Lung (tissue), 12 donors: ENCODE data around the gene GLIS1. TPM values are rescaled to one million over a fixed set of nuclear protein-coding genes. Genes with fewer than 3 reads are reported as not detected.

ENCODE experiments used
- ATAC-seq: fragments of 200-7000 bp; cut with Tn5 transposase; one replicate; pipeline ENCODE4 v1.9.1; 2020; ENCODE audit warnings: moderate number of reproducible peaks; ENCODE audit not compliant: insufficient read depth, low FRiP score
- DNase-seq, 3 donors: peaks; one replicate each; pipeline ENCODE4 v3.0.0-alpha.2; 2013 to 2017
- H3K27ac ChIP-seq, 2 donors: one replicate each; pipeline ENCODE4 v1.5.1; 2013; ENCODE audit warnings: mild to moderate bottlenecking in 2 of 2, moderate library complexity in 2 of 2, control low read depth in 1 of 2, inconsistent platforms in 1 of 2, low read depth in 1 of 2, low read length in 1 of 2
- H3K27me3 ChIP-seq, 3 donors: one replicate each; pipeline ENCODE4 v1.5.1; 2013; ENCODE audit warnings: low read length in 2 of 3; ENCODE audit not compliant: control insufficient read depth in 3 of 3, insufficient read depth in 3 of 3
- H3K36me3 ChIP-seq, 4 donors: one replicate each; pipeline ENCODE4 v1.5.1; 2013; ENCODE audit warnings: low read length in 4 of 4, mild to moderate bottlenecking in 1 of 4, moderate library complexity in 1 of 4; ENCODE audit not compliant: control insufficient read depth in 4 of 4, insufficient read depth in 4 of 4
- H3K4me1 ChIP-seq, 5 donors: one replicate each; pipeline ENCODE4 v1.5.1; 2013; ENCODE audit warnings: low read length in 5 of 5, mild to moderate bottlenecking in 2 of 5, moderate library complexity in 1 of 5; ENCODE audit not compliant: control insufficient read depth in 5 of 5, insufficient read depth in 5 of 5
- H3K4me3 ChIP-seq: one replicate; pipeline ENCODE4 v1.5.1; 2013; ENCODE audit warnings: mild to moderate bottlenecking, control low read depth, moderate library complexity
- H3K9ac ChIP-seq, 2 donors: one replicate each; pipeline ENCODE4 v1.5.1; 2013; ENCODE audit warnings: low read length in 2 of 2, control low read depth in 1 of 2; ENCODE audit not compliant: insufficient read depth in 1 of 2
- H3K9me3 ChIP-seq, 4 donors: one replicate each; pipeline ENCODE4 v1.5.1; 2013; ENCODE audit warnings: low read length in 3 of 4, mild to moderate bottlenecking in 1 of 4, moderate library complexity in 1 of 4; ENCODE audit not compliant: control insufficient read depth in 4 of 4, insufficient read depth in 3 of 4
- WGBS, 2 donors: extraction: QIAGEN DNeasy Blood & Tissue Kit; methylation state at CpG; one replicate each; pipeline ENCODE4 v1.1.7; 2013; 5-methylcytosine and 5-hydroxymethylcytosine counted together
- polyA plus RNA-seq, 2 donors: library from polyadenylated mRNA; stranded (reverse); fragments of 200-250 nt; gene quantifications; one replicate each; pipeline ENCODE4 v1.2.1, GENCODE V29; 2013
- total RNA-seq, 2 donors: library from RNA; depleted of rRNA in 1 of 2; stranded (reverse); fragments of >200 nt in 1 of 2; gene quantifications; one replicate each; pipeline ENCODE4 v1.2.1, GENCODE V29; 2014 to 2021
- TF ChIP-seq, protein P1 (sequence below): IDR thresholded peaks from 2 replicates; pipeline ENCODE4 v1.5.1; 2012; ENCODE audit warnings: mild to moderate bottlenecking; ENCODE audit errors: control extremely low read depth, extremely low read depth
- donor health status: control.
- donor health status: control.
- donor health status: Bipolar disorder and iron deficiency.
- donor health status: healthy.
- donor health status: DM: yes; HTN: yes; CAD: no.

The GLIS1 gene
- total and polyA plus RNA-seq, 4 donors, result 0.05 to 0.18 (median 0.17) TPM; not detected in 1

DNA sequence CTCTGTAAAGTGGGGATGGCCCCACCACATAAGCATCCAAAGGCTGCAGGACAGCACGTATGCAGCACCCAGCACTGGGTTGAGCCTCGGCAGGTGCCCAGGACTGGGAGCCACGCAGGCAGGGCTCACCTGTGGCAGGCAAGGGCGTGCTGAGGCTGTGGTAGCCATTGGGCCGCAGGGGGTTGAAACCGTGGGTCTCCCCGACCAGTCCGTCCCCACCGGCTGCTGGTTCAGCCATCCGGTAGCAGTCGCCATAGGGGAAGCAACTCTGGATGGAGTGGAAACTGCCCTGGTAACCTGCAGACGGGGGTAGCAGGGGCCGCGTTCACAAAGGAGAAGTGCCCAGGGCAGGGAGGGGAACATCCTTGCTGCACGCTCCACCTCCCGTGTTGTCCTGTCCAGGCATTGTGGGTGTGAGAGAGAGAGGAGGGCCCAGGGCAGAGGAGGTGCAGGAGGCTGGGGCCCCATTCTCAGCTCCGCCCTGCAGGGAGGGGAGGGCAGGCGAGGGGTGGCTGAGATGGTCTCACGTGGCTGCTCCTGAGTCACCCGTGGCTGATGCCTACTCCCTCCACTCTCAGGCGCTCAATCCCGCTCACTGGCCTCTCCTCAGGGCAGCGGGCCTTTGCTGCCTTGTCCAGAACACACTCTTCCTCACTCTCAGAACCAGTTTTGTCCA, 229.8 kb downstream of the GLIS1 start:
- DNase-seq (no peak), ATAC-seq (no peak)
- H3K36me3 ChIP-seq, result no peaks in the 10 kb centered on the region
- peaks cover 0 to 18% (median 2%) of the 10 kb centered on the region in 5 donors for H3K4me1 ChIP-seq
- no peak overlapping the region for H3K9ac ChIP-seq
- no peaks in the 10 kb centered on the region for H3K27me3 ChIP-seq
- no peak overlapping the region for H3K27ac ChIP-seq
- TF ChIP-seq, protein P1, sequence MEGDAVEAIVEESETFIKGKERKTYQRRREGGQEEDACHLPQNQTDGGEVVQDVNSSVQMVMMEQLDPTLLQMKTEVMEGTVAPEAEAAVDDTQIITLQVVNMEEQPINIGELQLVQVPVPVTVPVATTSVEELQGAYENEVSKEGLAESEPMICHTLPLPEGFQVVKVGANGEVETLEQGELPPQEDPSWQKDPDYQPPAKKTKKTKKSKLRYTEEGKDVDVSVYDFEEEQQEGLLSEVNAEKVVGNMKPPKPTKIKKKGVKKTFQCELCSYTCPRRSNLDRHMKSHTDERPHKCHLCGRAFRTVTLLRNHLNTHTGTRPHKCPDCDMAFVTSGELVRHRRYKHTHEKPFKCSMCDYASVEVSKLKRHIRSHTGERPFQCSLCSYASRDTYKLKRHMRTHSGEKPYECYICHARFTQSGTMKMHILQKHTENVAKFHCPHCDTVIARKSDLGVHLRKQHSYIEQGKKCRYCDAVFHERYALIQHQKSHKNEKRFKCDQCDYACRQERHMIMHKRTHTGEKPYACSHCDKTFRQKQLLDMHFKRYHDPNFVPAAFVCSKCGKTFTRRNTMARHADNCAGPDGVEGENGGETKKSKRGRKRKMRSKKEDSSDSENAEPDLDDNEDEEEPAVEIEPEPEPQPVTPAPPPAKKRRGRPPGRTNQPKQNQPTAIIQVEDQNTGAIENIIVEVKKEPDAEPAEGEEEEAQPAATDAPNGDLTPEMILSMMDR, result no peak
- peaks cover 0 to 2% (median 0%) of the 10 kb centered on the region in 4 donors for H3K9me3 ChIP-seq
- H3K4me3 ChIP-seq, result no peak overlapping the region
- WGBS, 2 donors, result 37 to 49% methylated on average over 23 of the region's 23 CpGs

DNA sequence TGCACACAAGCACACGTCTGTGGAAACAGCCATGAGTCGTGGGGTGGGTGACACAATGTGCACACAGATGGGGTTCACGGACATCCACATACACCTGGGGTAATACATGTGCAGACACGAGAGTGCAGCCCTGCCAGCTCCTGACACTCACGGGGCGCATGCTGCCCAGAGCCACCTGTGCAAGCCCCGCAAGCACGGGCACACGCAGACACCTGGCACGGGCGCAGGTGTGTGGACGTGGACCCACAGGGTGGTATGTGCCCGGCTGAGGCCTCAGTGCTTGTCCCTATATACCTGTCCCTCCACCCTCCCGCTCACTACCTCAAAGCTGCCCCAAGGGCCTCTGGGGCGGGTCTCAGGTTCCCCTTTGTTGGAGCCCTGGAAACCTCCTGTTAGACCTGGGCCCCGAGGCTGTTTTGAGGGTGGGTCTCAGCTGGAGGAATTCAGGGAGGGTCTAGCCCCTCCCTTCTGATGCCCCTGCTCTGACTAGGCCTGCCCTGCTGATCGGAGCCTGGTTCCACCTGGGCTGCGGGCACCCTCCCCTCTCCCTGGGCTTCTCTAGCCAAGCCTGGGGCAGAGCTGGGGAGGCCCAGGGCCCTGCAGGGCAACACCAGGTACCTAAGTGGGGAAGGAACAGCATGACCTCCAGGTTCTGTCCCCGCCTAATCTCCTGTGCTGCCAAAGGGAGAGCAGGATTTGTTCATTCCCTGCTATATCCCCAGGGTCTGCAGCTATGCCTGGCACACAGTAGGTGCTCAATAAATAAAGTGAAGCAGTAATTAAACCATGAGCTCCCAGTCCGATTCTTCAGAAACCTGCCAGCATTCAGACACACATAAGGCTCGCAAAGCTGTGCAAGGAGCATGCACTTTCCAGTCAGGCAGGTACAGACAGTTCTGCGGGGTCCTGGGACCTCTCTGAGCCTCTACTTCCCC, 230.6 kb downstream of the GLIS1 start:
- Histone ChIP-seq H3K9ac (no peak overlapping the region), H3K27ac (no peak overlapping the region), H3K9me3 (peaks cover 0 to 2% (median 0%) of the 10 kb centered on the region in 4 donors), H3K27me3 (no peaks in the 10 kb centered on the region), H3K4me3 (no peak overlapping the region), H3K4me1 (peaks cover 0 to 18% (median 2%) of the 10 kb centered on the region in 5 donors), H3K36me3 (no peaks in the 10 kb centered on the region)
- 90 to 92% methylated on average over 22 of the region's 22 CpGs for WGBS, 2 donors
- DNase-seq (no peak), ATAC-seq (no peak)
- TF ChIP-seq, protein P1, result no peak

DNA sequence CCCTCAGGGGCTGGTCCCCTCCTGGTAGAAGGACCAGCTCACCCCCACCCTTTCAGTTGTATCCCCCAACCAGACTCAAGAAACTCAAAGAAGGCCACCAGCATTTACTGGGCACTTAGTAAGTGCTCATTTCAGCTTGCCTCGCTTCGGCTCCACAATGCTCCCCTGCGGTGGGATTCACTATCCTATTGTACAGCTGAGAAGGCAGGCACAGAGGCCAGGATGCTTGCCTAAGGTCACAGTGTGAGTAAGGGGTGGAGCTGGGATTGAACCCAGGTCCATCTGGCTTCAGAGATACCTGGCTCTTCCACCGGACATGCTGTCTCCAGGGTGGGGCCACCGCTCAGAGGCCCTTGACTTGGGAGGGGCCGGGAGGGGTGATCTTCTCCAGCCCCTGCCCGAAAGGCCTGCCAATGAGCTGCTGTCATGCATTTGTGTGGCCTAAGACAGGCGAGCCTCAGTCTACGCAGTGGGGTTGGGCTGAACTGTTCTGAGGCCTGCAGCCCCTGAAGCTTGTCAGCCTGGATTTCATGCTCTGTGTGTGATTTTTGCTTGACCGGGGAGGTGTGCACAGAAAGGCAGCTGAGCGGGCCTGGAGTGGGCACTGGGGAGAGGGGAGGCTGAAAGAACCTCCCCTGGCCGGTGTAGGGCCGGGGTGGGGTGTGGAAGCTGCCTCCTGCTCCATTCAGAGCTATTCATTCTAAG, 231.7 kb downstream of the GLIS1 start:
- no peak for DNase-seq
- no peak for ATAC-seq
- Histone ChIP-seq H3K4me1 (peaks cover 0 to 11% (median 0%) of the 10 kb centered on the region in 5 donors), H3K9me3 (peaks cover 0 to 2% (median 0%) of the 10 kb centered on the region in 4 donors), H3K9ac (no peak overlapping the region), H3K4me3 (no peak overlapping the region), H3K36me3 (no peaks in the 10 kb centered on the region), H3K27ac (no peak overlapping the region), H3K27me3 (no peaks in the 10 kb centered on the region)
- TF ChIP-seq, protein P1, result no peak
- WGBS, 2 donors, result 91 to 93% methylated on average over 13 of the region's 13 CpGs
